Fibroblast of mammary gland (primary cell): ENCODE data around the gene CDK14.
A peak's percentile ranks its signal among the peaks of the same experiment; 100 is the strongest.

Source experiments
- DNase-seq: peaks from one replicate; pipeline ENCODE4 v3.0.0-alpha.2; 2010; ENCODE audit warnings: low read depth
- H3K4me3 ChIP-seq: 2 replicates; pipeline ENCODE4 v1.5.1; 2011; ENCODE audit warnings: low read depth, mild to moderate bottlenecking, low read length, moderate library complexity; ENCODE audit not compliant: control insufficient read depth
- TF ChIP-seq, protein P1 (sequence below): conservative IDR thresholded peaks from 2 replicates; pipeline ENCODE4 v1.5.1; 2011; ENCODE audit warnings: low read depth, low read length, inconsistent platforms; ENCODE audit not compliant: control insufficient read depth, insufficient read depth

CDK14 gene

DNA sequence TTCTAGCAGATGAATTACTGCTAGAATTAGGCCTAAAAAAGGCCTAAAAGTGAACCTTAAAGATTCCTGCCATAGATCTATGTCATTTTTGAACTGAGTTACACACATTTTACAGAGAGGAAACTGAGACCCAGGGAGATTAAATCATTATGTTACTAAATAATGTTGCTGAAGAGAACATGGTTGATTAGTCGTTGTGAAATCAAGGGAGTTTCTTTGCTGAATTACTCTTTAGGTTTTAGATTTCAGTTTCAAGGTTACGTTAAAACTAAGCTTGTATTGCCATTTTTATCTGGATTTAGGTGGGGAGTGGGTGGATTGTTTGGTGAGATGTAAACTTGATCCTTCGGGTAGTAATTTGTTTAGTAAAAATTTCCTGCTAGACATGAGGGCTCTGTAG is 21.3 kb downstream of the CDK14 start:
- no peak for DNase-seq
- no peak overlapping the region for H3K4me3 ChIP-seq
- TF ChIP-seq, protein P1, sequence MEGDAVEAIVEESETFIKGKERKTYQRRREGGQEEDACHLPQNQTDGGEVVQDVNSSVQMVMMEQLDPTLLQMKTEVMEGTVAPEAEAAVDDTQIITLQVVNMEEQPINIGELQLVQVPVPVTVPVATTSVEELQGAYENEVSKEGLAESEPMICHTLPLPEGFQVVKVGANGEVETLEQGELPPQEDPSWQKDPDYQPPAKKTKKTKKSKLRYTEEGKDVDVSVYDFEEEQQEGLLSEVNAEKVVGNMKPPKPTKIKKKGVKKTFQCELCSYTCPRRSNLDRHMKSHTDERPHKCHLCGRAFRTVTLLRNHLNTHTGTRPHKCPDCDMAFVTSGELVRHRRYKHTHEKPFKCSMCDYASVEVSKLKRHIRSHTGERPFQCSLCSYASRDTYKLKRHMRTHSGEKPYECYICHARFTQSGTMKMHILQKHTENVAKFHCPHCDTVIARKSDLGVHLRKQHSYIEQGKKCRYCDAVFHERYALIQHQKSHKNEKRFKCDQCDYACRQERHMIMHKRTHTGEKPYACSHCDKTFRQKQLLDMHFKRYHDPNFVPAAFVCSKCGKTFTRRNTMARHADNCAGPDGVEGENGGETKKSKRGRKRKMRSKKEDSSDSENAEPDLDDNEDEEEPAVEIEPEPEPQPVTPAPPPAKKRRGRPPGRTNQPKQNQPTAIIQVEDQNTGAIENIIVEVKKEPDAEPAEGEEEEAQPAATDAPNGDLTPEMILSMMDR: no peak

DNA sequence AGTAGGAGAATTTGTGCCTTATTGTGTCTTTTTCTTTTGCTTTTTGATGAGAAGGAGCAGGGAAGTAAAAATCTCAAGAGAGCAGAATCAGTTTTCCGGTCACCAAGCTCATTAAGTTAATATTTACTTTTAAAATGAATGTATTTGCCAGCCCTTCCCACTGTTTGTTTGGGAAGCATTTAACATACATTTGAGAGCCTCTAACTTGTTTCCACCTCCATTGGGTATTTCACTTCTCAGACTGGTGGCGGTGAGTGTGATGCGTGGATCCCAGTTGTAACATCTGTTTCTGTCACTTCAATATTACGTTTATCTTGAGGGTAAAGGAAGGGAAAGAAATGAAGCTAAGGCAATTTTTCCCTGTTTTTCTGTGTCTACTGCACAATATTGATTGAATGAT is 22.8 kb downstream of the CDK14 start:
- TF ChIP-seq, protein P1: no peak
- H3K4me3 ChIP-seq: no peak overlapping the region
- DNase-seq: no peak

GRCh38 chr7:90621125-90621746 is 25.1 kb downstream of the CDK14 start:
- TF ChIP-seq, protein P1: no peak
- no peak for DNase-seq
- H3K4me3 ChIP-seq: no peak overlapping the region

DNA sequence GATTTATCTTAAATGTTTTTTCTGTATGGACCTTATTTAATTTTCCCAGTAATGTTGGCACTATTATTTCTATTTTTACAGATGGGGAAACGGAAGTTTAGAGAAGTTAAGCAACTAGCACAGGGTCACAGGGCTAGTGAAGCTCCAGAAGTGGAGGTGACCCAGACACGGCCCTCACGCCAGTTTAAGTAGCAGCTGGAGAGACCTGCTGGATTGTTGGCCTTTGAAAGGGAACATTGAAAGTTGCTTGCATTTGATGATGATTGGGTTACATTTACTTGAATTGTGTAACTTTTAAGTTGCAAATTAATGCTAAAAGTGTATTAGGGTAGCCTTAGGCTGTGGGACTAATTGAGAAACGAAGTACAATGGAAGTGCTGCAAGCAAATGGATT is 25.6 kb downstream of the CDK14 start:
- TF ChIP-seq, protein P1: no peak
- no peak overlapping the region for H3K4me3 ChIP-seq
- DNase-seq: no peak

- TF ChIP-seq, protein P1: no peak
- H3K4me3 ChIP-seq: no peak overlapping the region
Measured at GRCh38 chr7:90622670-90623069, 26.5 kb downstream of the CDK14 start.

GRCh38 chr7:90624225-90624911 is 28.2 kb downstream of the CDK14 start:
- H3K4me3 ChIP-seq: no peak overlapping the region
- peak; percentile 57 for DNase-seq
- TF ChIP-seq, protein P1: no peak

More at GRCh38 chr7:90622670-90623069, 26.5 kb downstream of the CDK14 start:
- DNase-seq: no peak
